ENCODE measurements around the gene PKN1. TPM values are rescaled to one million over a fixed set of nuclear protein-coding genes. Genes with fewer than 3 reads are reported as not detected.

PKN1 gene
- total and polyA plus RNA-seq, 2 of the 13 experiments (the other 11 are each of a cell fraction or from before 2014, with no cell fraction given), result 45.7 to 54.5 TPM

DNA sequence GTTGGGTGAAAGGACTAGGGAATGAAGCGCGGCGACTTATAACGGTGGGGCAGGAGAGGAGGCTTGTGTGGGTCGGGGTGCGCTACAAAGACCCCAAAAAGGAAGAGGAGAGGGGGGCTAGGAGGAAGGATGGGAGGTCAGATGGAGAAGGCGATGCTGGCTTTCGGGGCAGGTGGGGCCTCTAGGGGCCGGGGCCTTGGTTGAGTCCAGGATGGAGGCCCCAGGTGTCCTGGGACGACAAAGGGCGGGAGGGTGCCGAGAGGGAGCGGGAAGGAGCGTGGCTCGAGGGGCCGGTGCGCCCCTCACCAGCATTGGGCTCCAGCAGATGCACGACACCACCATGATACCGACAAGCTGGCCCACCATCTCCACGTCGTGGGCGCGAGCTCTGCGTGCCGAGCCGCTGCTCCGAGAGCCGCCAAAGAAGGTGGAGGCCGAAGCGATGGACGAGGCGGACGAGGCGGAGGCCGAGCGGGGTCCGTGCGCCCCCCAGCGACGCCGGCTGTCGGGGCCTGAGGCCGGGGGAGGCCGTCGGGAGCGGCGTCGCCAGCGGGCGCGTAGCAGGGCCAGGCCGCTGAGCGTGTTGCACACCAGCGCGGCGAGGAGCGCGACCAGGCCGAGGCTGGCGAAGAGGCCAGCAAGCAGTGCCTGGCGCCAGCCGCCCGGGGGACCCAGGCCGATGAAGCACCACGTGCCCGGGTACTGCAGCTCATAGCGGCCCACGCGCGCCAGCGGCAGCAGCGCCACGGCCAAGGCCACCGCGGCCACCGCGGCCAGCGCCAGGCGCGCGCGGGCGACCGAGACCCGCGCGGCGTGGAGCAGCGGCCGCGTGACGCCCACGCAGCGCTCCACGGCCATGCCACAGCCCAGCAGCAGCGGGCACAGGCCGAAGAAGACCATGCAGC is 40.2 kb downstream of the PKN1 start:
- ChIA-PET CTCF (ENCODE audit: low intra/inter-chr PET ratio, low total read pairs) (no interaction called here), POLR2A (interaction anchor here (1.0 kb wide), 1 partner anchor 45 kb away, joined by 3 read pairs; the partner anchor contains the start of gene DNAJB1)
- H3K9me3 ChIP-seq (ENCODE audit: low read length), result no peaks in the 10 kb centered on the region
- no peaks in the 10 kb centered on the region for H4K20me1 ChIP-seq (ENCODE audit: insufficient read depth, low read length)
- no peaks in the 10 kb centered on the region for H3K79me2 ChIP-seq (ENCODE audit: insufficient read depth, low read length)
- intact Hi-C loops (cut with micrococcal nuclease; ENCODE audit: unreplicated experiment) (no loop called here), in situ Hi-C loops (cut with HindIII; ENCODE audit: extremely low pct_ligation_motif_present, low pct_unique_long_range_greater_than_20kb) (no loop called here)
- DNase-seq (ENCODE audit: low spot score), result no peak
- peaks cover 1 to 2% of the 10 kb centered on the region in 2 experiments; a peak in 3 of 5 replicates for H3K36me3 ChIP-seq (replicated peaks in 1 of 2; ENCODE audit: control insufficient read depth in 1 of 2, insufficient read depth in 2 of 2, low read length in 2 of 2)
- no peak for TF ChIP-seq MBD4 (IDR thresholded peaks at IDR 0.05; ENCODE audit: borderline replicate concordance, low read length)
- no peak for TF ChIP-seq NCOR1 (IDR thresholded peaks at IDR 0.05; ENCODE audit: borderline replicate concordance, low read length)
- no peak for TF ChIP-seq ZNF790 (CRISPR knock-in tag; IDR thresholded peaks at IDR 0.05; ENCODE audit: borderline replicate concordance)
- TF ChIP-seq ZNF256 (CRISPR knock-in tag; conservative IDR thresholded peaks at IDR 0.05), result no peak
- TF ChIP-seq HIVEP1 (CRISPR knock-in tag; IDR thresholded peaks at IDR 0.05), result no peak
- no peak for TF ChIP-seq ZBTB21 (CRISPR knock-in tag; IDR thresholded peaks at IDR 0.05)
- BruUV-seq (replicated peaks), result no TSS peak
- H3K27me3 ChIP-seq (ENCODE audit: control insufficient read depth in 1 of 2, insufficient read depth in 2 of 2, low read length in 2 of 2), result no peaks in the 10 kb centered on the region; a peak in 1 of 5 replicates
- no peak overlapping the region for H2AFZ ChIP-seq (ENCODE audit: low read length)
- FAIRE-seq, result no peak
- H3K27ac ChIP-seq (ENCODE audit: extremely low read length, insufficient read depth, low read length), result no peak overlapping the region
- peaks cover 20% of the 10 kb centered on the region for H3K4me1 ChIP-seq (ENCODE audit: insufficient read depth, low read length)
- no peak overlapping the region for H3K4me3 ChIP-seq (replicated peaks in 1 of 3; ENCODE audit: insufficient read depth in 1 of 3, low read depth in 2 of 3, low read length in 3 of 3)
- H3K9ac ChIP-seq (ENCODE audit: insufficient read depth, low read depth, low read length), result no peak overlapping the region
- no peak for ATAC-seq
- WGBS (ENCODE audit: low lambda C conversion rate), result 92% methylated on average over 64 of the region's 97 CpGs
- no peak overlapping the region for H3K4me2 ChIP-seq (ENCODE audit: low read depth, low read length)

DNA sequence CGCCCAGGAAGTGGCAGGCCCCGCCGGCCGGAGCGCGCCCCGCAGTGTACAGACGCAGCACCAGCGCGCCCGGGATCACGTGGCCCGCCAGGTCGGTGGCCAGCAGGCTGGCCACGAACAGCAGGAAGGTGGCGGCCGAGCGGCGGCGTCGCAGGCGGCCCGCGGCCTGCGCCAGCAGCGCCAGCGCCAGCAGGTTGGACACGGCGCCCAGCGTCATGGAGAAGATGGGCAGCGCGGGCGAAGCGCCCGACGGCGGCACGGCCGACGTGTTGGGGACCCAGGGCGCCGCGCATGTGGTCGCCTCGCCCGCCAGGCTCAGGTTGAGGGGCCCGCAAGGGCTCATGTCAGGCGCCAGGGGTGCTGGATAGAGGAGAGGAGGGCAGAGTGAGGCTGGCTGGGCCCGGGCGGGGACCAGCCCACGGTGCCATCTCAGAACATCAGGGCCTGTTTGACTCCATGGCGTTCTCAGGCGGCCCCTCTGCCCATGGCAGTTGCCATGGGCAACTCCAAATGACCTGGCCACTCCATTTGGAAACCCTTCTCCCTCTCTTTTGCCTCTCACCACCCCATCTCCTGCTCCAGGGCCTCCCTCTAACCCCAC is 41.0 kb downstream of the PKN1 start:
- ChIA-PET POLR2A (no interaction called here), CTCF (ENCODE audit: low intra/inter-chr PET ratio, low total read pairs) (no interaction called here)
- no peak overlapping the region for H2AFZ ChIP-seq (ENCODE audit: low read length)
- H3K4me1 ChIP-seq (ENCODE audit: insufficient read depth, low read length), result peaks cover 20% of the 10 kb centered on the region
- no peak overlapping the region for H3K4me3 ChIP-seq (replicated peaks in 1 of 3; ENCODE audit: insufficient read depth in 1 of 3, low read depth in 2 of 3, low read length in 3 of 3)
- H3K9ac ChIP-seq (ENCODE audit: insufficient read depth, low read depth, low read length), result no peak overlapping the region
- H3K27me3 ChIP-seq (ENCODE audit: control insufficient read depth in 1 of 2, insufficient read depth in 2 of 2, low read length in 2 of 2), result no peaks in the 10 kb centered on the region; a peak in 1 of 5 replicates
- in situ Hi-C loops (cut with HindIII; ENCODE audit: extremely low pct_ligation_motif_present, low pct_unique_long_range_greater_than_20kb) (no loop called here), intact Hi-C loops (cut with micrococcal nuclease; ENCODE audit: unreplicated experiment) (no loop called here)
- ATAC-seq (no peak), DNase-seq (ENCODE audit: low spot score) (no peak), FAIRE-seq (no peak)
- WGBS (ENCODE audit: low lambda C conversion rate), result 97% methylated on average over 21 of the region's 53 CpGs
- no TSS peak for BruUV-seq (replicated peaks)
- no peaks in the 10 kb centered on the region for H3K79me2 ChIP-seq (ENCODE audit: insufficient read depth, low read length)
- H3K9me3 ChIP-seq (ENCODE audit: low read length), result no peaks in the 10 kb centered on the region
- no peak overlapping the region for H3K4me2 ChIP-seq (ENCODE audit: low read depth, low read length)
- H3K36me3 ChIP-seq (replicated peaks in 1 of 2; ENCODE audit: control insufficient read depth in 1 of 2, insufficient read depth in 2 of 2, low read length in 2 of 2), result peaks cover 2 to 7% of the 10 kb centered on the region in 2 experiments; a peak in 4 of 5 replicates
- H4K20me1 ChIP-seq (ENCODE audit: insufficient read depth, low read length), result no peaks in the 10 kb centered on the region
- H3K27ac ChIP-seq (ENCODE audit: extremely low read length, insufficient read depth, low read length), result no peak overlapping the region
- TF ChIP-seq SOX13 (IDR thresholded peaks at IDR 0.05), result no peak
- TF ChIP-seq SOX13 (CRISPR knock-in tag; conservative IDR thresholded peaks at IDR 0.05 in 1 of 2, IDR thresholded peaks at IDR 0.05 in 1 of 2), result no peak
- TF ChIP-seq ATF1 (CRISPR knock-in tag; IDR thresholded peaks at IDR 0.05), result no peak
- TF ChIP-seq, protein P1, sequence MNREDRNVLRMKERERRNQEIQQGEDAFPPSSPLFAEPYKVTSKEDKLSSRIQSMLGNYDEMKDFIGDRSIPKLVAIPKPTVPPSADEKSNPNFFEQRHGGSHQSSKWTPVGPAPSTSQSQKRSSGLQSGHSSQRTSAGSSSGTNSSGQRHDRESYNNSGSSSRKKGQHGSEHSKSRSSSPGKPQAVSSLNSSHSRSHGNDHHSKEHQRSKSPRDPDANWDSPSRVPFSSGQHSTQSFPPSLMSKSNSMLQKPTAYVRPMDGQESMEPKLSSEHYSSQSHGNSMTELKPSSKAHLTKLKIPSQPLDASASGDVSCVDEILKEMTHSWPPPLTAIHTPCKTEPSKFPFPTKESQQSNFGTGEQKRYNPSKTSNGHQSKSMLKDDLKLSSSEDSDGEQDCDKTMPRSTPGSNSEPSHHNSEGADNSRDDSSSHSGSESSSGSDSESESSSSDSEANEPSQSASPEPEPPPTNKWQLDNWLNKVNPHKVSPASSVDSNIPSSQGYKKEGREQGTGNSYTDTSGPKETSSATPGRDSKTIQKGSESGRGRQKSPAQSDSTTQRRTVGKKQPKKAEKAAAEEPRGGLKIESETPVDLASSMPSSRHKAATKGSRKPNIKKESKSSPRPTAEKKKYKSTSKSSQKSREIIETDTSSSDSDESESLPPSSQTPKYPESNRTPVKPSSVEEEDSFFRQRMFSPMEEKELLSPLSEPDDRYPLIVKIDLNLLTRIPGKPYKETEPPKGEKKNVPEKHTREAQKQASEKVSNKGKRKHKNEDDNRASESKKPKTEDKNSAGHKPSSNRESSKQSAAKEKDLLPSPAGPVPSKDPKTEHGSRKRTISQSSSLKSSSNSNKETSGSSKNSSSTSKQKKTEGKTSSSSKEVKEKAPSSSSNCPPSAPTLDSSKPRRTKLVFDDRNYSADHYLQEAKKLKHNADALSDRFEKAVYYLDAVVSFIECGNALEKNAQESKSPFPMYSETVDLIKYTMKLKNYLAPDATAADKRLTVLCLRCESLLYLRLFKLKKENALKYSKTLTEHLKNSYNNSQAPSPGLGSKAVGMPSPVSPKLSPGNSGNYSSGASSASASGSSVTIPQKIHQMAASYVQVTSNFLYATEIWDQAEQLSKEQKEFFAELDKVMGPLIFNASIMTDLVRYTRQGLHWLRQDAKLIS (CRISPR knock-in tag; IDR thresholded peaks at IDR 0.05), result no peak
- TF ChIP-seq TARDBP (CRISPR knock-in tag; IDR thresholded peaks at IDR 0.05), result no peak
- no peak for TF ChIP-seq GLI4 (CRISPR knock-in tag; IDR thresholded peaks at IDR 0.05; ENCODE audit: borderline replicate concordance)
- no peak for TF ChIP-seq MAFF (IDR thresholded peaks at IDR 0.05; ENCODE audit: low read depth, low read length)
- TF ChIP-seq ZNF558 (CRISPR knock-in tag; IDR thresholded peaks at IDR 0.05; ENCODE audit: borderline replicate concordance), result no peak
- TF ChIP-seq ZBTB21 (CRISPR knock-in tag; IDR thresholded peaks at IDR 0.05), result no peak

Data from HepG2 (cell line).